OCI-LY1 (cell line): ENCODE measurements around the gene KLC1.

ENCODE experiments used
- EZH2 ChIP-seq: fragments of 200-600 bp; sonication (generic), shearing (Covaris generic); IDR thresholded peaks from 2 replicates; pipeline ENCODE4 v1.8.0; 2017; ENCODE audit warnings: borderline replicate concordance, mixed run types, mild to moderate bottlenecking, antibody characterized with exemption, low read length, moderate library complexity, mixed read lengths
- TF ChIP-seq, protein P1 (sequence below): fragments of 200-600 bp; sonication (generic), shearing (Covaris generic); IDR thresholded peaks from 2 replicates; pipeline ENCODE4 v1.5.1; 2017; ENCODE audit warnings: mild to moderate bottlenecking, antibody characterized with exemption, low read length, moderate library complexity, mixed read lengths

DNA sequence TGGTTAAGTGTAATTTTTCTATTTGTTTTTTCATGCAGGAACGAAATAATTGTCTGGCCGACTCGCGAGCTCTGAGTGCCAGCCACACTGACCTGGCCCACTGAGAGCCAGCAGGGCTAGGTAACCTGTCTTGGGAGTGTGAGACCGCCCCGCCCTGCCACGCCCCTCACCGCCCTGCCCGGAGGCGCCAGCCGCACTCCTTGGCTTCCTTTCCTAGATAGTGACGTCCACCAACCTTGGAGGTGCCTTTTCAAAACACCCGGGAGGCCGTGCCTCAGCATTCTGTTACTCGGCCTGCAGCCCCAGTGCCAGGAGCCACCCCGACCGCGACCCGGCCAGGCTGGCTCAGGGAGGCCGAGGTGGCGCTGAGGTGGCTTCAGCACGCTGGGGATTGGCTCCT, 64.5 kb downstream of the KLC1 start:
- TF ChIP-seq, protein P1, sequence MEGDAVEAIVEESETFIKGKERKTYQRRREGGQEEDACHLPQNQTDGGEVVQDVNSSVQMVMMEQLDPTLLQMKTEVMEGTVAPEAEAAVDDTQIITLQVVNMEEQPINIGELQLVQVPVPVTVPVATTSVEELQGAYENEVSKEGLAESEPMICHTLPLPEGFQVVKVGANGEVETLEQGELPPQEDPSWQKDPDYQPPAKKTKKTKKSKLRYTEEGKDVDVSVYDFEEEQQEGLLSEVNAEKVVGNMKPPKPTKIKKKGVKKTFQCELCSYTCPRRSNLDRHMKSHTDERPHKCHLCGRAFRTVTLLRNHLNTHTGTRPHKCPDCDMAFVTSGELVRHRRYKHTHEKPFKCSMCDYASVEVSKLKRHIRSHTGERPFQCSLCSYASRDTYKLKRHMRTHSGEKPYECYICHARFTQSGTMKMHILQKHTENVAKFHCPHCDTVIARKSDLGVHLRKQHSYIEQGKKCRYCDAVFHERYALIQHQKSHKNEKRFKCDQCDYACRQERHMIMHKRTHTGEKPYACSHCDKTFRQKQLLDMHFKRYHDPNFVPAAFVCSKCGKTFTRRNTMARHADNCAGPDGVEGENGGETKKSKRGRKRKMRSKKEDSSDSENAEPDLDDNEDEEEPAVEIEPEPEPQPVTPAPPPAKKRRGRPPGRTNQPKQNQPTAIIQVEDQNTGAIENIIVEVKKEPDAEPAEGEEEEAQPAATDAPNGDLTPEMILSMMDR = no peak
- TF ChIP-seq EZH2 = no peak
